H4 (cell line): ENCODE results near the gene UTP11. TPM values are rescaled to one million over a fixed set of nuclear protein-coding genes. Genes with fewer than 3 reads are reported as not detected.
"Not testable (repeated sequence)": the region's sequence is repeated elsewhere in the genome, so short reads cannot be mapped to it uniquely, and the experiment has no call there.

Experiments used
- DNase-seq: peaks from one replicate; pipeline ENCODE4 v3.0.0-alpha.2; 2015; ENCODE audit warnings: low spot score
- total RNA-seq: library from RNA; depleted of rRNA; stranded (reverse); fragments of >200 nt; shearing (Covaris generic); gene quantifications from 2 replicates; pipeline ENCODE4 v1.2.3, GENCODE V29; 2014; rRNA removed

Gene UTP11, protein sequence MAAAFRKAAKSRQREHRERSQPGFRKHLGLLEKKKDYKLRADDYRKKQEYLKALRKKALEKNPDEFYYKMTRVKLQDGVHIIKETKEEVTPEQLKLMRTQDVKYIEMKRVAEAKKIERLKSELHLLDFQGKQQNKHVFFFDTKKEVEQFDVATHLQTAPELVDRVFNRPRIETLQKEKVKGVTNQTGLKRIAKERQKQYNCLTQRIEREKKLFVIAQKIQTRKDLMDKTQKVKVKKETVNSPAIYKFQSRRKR
- 80.0 and 87.3 TPM in 2 replicates for total RNA-seq

DNA sequence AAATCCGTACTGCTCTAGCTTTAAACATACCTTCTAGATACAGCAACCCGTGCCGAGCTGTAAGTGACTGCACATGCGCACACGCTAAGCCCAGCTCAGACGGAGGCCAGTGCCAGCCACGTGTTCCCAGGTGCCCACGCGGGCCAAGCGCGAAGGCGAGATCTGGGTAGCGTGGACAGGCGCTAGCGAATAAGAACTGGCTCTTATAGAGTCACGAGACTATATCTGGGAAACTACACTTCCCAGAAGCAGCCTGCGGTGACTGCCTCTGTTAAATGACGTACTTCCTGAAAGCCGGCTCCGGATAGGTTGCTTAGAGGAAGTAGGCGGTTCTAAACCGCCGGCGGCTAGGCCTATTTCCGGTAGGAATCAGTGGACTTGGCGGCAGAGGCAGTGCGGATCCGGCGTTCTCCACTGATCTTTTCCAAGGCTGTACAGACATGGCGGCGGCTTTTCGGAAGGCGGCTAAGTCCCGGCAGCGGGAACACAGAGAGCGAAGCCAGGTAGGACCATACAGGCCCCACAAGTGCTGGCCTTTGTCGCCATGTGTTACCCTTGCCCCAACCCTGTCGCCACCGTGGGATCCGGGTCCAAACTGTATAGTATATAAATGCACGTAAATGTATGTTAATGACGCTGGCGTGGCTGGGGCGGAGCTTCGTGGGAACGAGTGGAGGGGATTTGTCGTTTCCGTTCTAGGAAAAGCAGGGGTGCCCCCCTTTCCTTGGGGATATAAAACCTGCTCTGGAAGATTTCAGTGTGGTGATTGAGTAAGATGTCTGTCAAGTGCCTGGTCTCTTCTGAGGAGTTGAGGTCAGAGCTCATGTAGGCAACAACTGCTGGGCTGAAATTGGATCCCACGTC lies at the start of gene UTP11:
Gene UTP11, plus strand, starts transcription at position 372 of the 864 bp plus-strand sequence. Its CDS starts 69 bp downstream, at position 441.
- peak; percentile 98 for DNase-seq

DNA sequence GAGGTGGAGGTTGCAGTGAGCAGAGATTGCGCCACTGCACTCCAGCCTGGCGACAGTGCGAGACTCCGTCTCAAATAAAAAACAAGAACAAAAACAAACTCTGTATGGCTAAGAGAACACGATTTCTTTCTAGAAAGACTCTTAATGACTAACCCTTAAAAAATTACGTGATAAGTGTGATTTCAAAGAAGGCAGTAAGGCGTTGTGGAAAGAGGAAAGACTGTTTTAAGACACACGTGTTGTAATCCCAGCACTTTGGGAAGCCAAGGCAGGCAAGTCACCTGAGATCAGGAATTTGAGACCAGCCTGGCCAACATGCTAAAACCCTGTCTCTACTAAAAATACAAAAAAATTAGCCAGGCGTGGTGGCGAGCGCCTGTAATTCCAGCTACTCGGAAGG lies 48.4 kb upstream of the UTP11 start:
- not testable (repeated sequence) for DNase-seq

DNA sequence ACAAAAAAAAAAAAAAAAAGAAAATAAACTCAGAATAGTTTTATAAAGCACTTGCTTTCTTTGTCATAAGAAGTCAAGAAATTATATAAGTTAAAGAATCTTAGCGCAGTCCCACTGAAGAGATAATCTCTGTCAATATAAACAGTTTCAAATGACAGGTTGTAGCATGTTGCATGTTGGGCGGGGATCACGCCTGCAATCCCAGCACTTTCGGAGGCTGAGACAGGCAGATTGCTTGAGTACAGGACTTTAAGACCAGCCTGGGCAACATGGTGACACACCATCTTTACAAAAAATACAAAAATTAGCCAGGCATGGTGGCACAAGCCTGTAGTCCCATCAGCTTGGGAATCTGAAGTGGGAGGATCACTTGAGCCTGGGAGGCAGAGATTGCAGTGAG lies 47.2 kb upstream of the UTP11 start:
- DNase-seq: no peak

DNA sequence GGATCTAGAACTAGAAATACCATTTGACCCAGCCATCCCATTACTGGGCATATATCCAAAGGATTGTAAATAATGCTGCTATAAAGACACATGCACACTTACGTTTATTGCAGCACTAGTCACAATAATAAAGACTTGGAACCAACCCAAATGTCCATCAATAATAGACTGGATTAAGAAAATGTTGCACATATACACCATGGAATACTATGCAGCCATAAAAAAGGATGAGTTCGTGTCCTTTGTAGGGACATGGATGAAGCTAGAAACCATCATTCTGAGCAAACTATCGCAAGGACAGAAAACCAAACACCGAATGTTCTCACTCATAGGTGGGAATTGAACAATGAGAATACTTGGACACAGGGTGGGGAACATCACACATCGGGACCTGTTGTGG lies 38.9 kb upstream of the UTP11 start:
- DNase-seq: not testable (repeated sequence)

DNA sequence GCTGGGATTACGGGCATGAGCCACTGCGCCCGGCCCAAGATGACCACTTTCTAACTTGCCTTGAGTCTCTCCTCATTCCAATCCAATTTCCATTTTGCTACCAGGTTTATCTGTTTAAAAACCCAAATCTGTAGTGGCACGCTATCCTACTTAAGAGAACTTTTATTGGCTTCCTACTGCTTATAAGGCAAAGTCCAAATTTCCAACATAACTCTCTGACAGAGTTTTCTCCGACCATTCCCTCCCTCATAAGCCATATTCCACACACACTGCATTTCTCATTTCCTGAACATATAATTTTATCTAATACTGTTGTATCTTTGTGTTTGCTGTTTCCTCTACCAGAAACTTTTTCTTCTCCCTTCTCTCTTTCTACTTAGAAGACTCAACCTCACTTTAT lies 38.0 kb upstream of the UTP11 start:
- DNase-seq: no peak

DNA sequence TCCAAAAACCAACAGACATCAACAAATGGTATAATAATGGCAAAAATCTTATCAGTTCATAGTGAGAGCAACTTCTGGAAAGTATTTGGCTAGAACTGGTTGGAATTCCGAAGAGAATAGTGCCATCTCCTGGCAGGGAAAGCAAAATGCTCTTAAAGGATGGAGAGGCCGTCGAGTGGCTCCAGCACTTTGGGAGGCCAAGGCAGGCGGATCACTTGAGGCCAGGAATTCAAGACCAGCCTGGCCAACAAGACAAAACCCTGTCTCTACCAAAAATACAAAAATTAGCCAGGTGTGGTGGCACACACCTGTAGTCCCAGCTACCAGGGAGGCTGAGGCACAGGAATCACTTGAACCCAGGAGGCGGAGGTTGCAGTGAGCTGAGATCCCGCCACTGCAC lies 37.5 kb upstream of the UTP11 start:
- DNase-seq: peak; percentile 39

DNA sequence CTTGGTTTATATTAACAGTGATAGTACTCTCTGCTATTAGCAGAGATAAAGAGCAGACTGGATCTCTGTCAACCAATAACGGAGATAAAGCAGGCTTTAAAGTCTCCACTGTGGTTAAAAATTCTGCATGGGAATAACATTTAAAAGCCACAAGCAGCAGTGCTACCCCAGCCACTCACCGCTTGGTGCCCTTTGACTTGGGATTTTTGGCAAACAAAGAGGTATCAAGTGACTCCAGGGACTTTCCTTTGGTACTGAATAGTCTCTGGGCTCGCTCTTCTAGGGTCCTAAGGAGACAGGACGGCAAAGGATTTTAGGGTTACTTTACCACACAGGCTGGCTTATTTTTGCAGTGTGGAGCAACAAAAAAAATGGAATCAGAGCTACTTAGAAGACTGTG lies 34.0 kb upstream of the UTP11 start:
- no peak for DNase-seq

DNA sequence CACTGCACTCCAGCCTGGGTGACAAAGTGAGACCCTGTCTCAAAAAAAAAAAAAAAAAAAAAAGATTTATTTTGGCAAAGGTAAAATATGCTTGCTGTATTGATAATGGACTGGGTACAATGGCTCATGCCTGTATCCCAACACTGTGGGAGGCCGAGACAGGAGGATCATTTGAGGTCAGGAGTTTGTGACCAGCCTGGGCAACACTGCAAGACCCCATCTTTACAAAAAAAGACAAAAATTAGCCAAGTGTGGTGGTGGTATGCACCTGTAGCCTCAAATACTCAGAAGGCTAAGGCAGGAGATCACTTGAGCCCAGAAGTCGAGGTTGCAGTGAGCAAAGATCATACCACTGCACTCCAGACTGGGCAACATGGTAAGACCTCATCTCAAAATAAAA lies 29.0 kb upstream of the UTP11 start:
- no peak for DNase-seq

DNA sequence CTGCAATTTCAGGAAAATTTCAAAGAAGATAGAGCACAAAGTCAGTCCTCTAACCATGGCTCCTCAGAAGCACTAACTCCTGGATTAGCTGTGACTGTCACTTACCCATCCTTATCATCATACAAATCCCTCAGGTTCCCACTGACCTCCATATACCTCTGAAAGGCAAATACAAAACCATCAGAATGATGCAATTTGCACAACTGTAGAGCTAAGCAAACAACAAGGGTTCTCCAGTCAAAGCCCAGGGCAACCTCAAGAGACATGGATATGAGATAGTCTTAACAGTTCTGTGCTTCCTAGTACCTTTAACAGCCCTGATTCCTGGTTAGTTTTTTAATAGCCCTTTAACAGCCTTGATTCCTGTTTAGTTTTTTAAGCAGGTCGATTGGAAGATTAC lies 24.9 kb upstream of the UTP11 start:
- DNase-seq: no peak

DNA sequence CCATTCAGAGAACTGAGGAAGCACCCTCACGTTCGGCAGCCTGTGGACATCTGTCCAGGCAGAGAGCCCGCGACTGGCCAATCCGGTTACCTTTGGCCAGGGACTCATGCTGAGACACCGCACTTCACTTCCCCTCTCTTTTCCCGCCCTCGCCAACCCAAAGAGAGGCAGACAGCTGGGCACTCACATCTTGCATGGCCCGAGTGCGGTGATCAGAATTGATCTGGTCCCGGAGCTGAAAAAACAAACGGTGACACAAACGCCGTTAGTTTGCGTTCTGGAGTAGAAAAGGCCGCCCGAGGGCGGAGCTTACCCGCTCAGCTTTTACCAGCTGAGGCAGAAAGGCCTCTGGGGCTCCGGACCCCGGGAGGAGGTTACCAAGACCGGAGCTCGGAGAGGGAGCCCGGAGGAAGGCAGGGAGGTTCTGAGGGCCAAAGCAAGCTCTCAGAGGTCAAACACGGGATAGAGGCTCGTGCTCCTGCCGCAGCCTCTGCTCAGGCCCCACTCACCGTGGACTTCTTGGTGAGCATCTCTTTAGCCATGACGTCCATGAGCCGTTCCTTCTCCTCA lies 23.1 kb upstream of the UTP11 start:
- no peak for DNase-seq

DNA sequence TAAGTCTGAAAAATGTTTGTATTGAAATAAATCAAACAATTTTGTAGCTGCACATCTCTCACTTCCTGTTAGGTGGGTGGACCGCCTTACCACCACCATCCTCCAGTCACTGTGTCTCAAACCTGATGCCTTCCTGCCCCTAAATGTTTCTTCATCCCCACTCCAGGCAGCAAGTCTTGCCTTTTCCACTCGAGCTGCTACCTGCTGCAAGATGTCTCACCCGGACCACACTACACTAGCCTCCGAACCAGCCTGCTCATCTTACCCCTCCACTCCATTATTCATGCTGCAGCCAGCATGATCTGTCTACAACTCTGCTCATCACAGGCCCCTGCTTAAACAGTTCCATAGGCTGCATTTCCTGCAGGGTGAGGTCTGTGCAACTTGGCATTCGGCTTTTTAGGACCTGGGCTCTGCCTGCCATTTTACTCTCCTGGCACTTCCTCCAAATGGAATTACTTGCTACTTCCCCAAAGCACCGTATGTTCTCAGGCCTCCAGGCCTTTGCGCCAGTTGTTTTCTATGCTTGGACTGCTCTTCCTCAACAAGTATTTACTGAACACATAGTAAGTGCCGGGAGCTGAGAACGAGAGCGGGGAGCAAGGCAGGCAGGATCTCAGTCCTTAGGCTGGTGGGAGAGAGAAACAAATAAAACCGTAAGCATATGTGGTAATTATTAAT lies 17.5 kb upstream of the UTP11 start:
- DNase-seq: no peak

DNA sequence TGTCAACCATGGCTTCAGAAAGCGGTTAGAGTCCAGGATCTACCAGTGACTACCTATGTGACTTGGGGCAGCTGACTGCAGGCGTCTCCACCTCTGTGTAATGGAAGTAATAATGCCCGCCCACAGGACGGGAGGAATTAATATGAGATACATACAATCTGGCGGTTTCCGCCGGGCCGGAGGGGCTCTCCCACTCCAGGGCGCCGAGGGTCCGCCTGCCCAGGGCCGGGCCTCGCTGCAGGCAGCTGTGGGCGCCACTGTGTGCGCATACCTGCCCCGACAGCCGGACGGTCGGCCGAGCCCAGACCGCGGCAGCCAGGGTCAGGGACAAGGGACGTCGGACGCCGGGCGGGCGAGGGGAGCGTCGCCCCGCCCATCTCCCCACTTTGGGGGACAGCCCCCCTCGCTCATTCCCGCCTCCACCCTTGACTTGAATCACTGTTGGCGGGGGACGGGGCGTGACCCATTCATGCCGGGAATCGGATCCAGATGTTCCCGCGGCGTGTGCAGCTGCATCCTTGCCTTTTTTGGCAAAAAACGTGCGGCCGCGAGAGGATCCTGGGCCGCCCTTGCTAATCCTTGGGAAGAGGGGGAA lies 16.7 kb upstream of the UTP11 start:
- DNase-seq: no peak

DNA sequence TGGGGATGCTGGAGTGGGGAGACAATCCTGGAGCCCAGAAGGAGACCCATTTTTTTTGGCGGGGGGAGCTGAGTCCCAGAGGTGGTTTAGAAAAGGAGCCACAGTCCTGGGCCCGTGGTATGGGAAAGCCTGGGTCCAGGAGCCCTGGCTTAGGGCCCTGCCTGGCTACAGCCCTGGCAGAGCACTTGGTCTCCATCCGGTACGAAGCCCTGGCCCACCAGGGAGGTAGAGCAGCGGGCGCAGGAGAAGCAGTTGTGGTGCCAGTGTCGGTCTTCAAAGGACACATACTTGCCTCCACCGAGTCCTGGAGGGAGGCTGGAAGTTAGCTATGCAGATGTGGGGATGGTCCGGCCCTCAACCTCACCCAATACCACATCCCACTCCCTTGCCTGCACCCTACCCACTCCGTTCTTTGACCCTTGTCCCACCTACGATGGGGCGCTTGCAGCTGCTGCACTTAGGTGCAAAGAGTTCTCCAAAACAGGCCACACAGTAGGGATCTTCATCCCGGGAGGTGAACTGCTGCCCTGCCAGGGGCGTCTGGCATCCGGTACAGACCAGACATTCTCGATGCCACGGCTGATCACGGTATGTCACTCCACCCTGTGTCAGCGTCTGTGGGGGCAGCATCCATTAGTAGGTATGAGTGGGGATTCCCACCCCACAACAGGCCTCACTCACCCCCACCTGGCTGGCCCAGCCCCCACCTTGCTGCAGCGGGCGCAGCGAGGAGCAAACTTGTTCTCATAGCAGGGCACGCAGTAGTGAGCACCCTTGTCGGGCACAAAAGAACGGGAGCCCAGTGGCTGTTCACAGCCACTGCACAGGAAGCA lies 15.1 kb upstream of the UTP11 start:
- no peak for DNase-seq

DNA sequence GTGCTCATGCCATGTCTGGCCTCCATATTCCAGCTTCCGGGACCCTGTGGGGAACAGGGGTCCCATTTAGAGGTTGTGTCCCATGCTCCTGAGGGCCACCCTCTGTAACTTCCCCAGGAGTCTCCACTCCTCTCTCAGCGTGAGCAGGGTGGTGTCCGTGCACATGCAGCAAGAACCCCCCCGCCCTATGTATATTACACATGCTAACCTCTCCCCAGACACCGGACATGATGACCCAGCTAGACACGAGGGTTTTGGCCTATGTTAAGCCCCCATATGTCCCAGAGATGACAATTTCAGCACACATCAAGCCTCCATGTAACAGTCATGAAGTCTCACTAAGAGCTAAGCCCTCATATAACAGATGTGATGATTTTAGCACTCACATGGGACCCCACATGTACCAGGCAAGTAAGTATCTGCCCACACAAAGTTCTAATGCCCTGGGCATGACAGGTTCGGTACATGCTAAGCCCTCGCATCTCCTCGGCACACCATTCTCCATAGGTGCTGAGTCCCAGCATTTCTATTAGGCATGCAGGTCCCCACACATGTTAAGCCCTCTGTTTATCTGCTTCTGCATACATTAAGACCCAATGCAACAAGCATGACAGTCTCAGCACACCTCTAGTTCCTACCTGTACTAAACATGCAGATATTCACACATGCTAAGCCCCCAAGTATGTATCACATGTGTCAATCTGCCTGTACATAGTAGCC lies 14.3 kb upstream of the UTP11 start:
- DNase-seq: no peak

DNA sequence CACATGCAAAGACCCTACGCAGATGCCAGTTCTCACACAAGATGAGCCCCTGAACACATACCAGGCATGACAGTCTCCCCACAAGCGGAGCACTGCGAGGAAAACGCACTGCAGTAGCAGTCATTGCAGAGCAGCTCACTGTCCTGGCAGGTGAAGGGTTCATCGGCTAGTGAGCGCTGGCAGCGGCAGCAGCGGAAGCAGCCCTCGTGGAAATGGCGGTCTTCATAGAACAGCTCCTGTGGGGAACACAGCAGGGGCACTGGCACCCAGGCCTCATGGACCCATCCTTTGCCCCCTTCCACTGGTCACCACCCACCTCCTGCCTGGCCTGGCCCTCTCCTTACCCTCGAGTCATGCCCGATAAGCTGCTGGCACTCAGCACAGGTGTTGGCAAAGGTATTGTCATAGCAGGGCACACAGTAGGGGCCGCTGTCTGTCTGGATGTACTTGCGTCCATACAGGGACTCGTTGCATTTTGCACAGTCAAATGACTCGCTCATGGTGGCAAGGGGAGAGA lies 13.6 kb upstream of the UTP11 start:
- DNase-seq: no peak

DNA sequence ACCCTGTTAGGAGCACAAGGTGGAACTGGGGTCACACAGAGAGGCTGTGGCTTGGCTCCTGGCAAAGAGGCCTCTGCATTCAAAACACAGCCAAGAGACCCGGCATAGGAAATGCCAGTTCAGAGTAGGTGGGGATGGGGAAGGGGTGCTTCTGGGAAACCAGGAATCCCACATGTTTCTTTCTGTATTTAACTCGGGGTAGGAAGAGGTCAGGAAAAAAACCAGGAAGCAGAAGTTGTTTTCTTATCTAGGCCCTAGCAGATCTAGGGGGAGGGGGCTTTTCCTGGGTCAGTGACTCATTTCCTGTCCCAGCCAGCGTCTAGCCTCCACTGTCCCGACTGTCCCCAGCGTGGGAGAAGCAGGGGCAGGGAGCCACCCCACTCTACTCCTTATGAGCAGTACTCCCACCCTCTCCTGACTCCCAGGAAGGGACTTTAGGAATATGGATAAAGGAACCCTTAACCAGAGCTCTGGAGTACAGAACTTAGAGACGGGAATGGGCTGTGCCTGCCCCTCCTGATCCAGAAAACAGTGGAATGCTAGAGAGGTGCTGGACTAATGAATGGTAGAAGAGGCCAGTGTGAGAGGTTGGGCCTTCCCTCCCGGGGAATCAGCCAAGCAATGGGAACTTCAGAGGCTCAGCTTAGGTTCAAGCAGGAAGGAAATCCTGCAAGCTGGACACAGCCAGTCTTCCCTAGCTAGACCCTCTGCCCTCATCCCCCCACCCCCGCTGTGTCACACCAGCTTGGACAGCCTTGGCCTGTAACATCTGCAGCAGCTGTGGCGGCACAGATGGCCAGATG lies 12.9 kb upstream of the UTP11 start:
- DNase-seq: peak; percentile 70

DNA sequence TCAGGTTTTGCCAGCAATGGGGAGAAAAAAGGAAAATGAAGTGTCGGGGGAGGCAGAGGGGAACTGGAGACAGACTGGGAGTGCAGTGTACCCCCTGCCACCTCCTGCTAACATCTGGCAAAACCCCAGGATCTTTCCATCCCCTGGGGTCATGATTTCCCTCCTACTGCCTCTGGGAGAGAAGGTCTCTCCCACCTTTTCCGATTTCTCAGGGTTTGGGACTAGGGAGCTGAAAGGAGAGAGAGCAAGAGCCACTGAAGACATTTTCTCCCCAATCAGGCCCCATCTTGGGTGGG lies 12.4 kb upstream of the UTP11 start:
- DNase-seq: no peak

DNA sequence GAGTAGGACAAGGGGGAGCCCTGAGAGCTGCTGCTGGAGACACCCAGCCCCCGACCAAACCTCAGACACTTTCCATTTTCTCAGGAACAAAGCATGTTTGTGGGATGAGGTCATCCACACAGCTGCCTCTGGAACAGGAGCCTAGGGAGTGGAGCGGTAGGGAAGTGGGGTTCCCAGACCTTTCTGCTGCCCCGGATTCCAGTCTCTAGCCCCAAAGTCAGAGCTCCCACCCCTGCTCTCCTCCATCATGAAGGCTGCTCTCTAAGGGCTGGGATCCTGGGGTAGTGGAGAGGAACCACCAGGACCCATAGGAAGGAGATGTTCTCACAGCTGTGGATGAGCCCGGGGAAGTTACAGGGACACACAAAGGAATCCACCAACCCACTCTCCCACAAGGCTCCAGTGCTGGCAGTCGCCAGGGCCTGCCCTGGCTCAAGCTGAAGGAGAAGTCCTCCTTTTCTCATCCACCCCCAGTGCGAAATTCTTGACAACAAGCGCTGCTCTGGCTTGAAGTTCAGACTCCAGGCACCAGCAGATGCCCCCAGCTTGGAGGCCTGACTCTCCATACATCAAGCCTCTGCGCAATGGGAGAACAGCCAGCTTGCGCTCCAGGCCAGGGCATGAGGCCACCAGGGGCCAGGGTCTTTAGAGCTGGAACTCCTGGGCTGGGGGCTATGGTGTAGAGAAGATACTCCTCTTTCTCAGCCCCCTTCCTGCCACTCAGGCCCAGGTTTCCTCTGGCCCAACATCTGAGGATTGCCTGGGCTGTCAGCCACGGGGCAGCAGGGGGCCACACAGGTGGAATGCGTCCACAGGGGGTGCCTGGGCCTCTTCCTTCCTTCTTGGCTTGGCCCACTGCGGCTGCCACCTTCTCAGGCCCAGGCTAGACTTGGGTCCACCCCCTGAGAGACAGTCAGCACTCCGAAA lies 11.7 kb upstream of the UTP11 start:
- DNase-seq: peak; percentile 83
